AG09309 (cell line): ENCODE results near the gene PKD2.
A peak's percentile ranks its signal among the peaks of the same experiment; 100 is the strongest.

Experiments used
- DNase-seq: peaks from one replicate; pipeline ENCODE4 v3.0.0-alpha.2; 2010; ENCODE audit warnings: low read depth
- H3K4me3 ChIP-seq: 2 replicates; pipeline ENCODE4 v1.5.1; 2011; ENCODE audit warnings: mild to moderate bottlenecking, low read depth, low read length, moderate library complexity; ENCODE audit not compliant: control insufficient read depth
- CTCF ChIP-seq: IDR thresholded peaks from 2 replicates; pipeline ENCODE4 v1.5.1; 2011; ENCODE audit warnings: mild to moderate bottlenecking, low read depth, low read length, inconsistent platforms; ENCODE audit not compliant: insufficient read depth, control insufficient read depth; ENCODE audit errors: missing control alignments

The PKD2 gene

GRCh38 chr4:88002786-88003185 lies 4.6 kb upstream of the PKD2 start:
- TF ChIP-seq CTCF: no peak
- H3K4me3 ChIP-seq: no peak overlapping the region
- no peak for DNase-seq

GRCh38 chr4:88003261-88003660 lies 4.2 kb upstream of the PKD2 start:
- H3K4me3 ChIP-seq: no peak overlapping the region
- no peak for DNase-seq
- TF ChIP-seq CTCF: no peak

GRCh38 chr4:88005076-88005475 lies 2.4 kb upstream of the PKD2 start:
- no peak for TF ChIP-seq CTCF
- H3K4me3 ChIP-seq: no peak overlapping the region
- DNase-seq: no peak

GRCh38 chr4:88005946-88006345 lies 1.5 kb upstream of the PKD2 start:
- no peak overlapping the region for H3K4me3 ChIP-seq
- no peak for TF ChIP-seq CTCF
- no peak for DNase-seq

- no peak for DNase-seq
- H3K4me3 ChIP-seq: peak overlapping the region; percentile 65
- TF ChIP-seq CTCF: no peak
Measured at GRCh38 chr4:88006956-88007303, 505 bp upstream of the PKD2 start.

GRCh38 chr4:88008122-88008742 lies 797 bp downstream of the PKD2 start:
- TF ChIP-seq CTCF: no peak
- DNase-seq: no peak

GRCh38 chr4:88008743-88009171 lies 1.3 kb downstream of the PKD2 start:
- no peak for DNase-seq
- TF ChIP-seq CTCF: no peak
- H3K4me3 ChIP-seq: peak overlapping the region; percentile 65

More at GRCh38 chr4:88008122-88008742, 797 bp downstream of the PKD2 start:
- H3K4me3 ChIP-seq: peak overlapping the region; percentile 65
